GM03348 (cell line): ENCODE results near the gene CACNA2D4.
A peak's percentile ranks its signal among the peaks of the same experiment; 100 is the strongest.
"Not testable (repeated sequence)": the region's sequence is repeated elsewhere in the genome, so short reads cannot be mapped to it uniquely, and the experiment has no call there.

ENCODE experiments used
- DNase-seq: peaks from one replicate; pipeline ENCODE4 v3.0.0; 2012; ENCODE audit warnings: low spot score

Gene CACNA2D4

GRCh38 chr12:1918081-1918883 lies at the start of gene CACNA2D4:
Gene CACNA2D4, minus strand, starts transcription at chr12:1918652. Its CDS starts 179 bp downstream, at chr12:1918473.
- DNase-seq, result peak; percentile 4

- no peak for DNase-seq
Measured at GRCh38 chr12:1966561-1967226, 48.2 kb upstream of the CACNA2D4 start.

GRCh38 chr12:1965916-1966315 lies 47.5 kb upstream of the CACNA2D4 start:
- no peak for DNase-seq

- DNase-seq, result no peak
Measured at GRCh38 chr12:1962051-1963020, 43.9 kb upstream of the CACNA2D4 start.

- DNase-seq, result no peak
Measured at GRCh38 chr12:1956716-1957115, 38.3 kb upstream of the CACNA2D4 start.

- no peak for DNase-seq
Measured at GRCh38 chr12:1949771-1950470, 31.5 kb upstream of the CACNA2D4 start.

GRCh38 chr12:1948883-1949282 lies 30.4 kb upstream of the CACNA2D4 start:
- DNase-seq, result no peak

- peak; percentile 84 for DNase-seq
Measured at GRCh38 chr12:1947081-1947480, 28.6 kb upstream of the CACNA2D4 start.

- DNase-seq, result no peak
Measured at GRCh38 chr12:1946296-1946695, 27.8 kb upstream of the CACNA2D4 start.

- not testable (repeated sequence) for DNase-seq
Measured at GRCh38 chr12:1945502-1945901, 27.1 kb upstream of the CACNA2D4 start.

- peak; percentile 90 for DNase-seq
Measured at GRCh38 chr12:1939801-1940607, 21.6 kb upstream of the CACNA2D4 start.

GRCh38 chr12:1939331-1939730 lies 20.9 kb upstream of the CACNA2D4 start:
- no peak for DNase-seq

GRCh38 chr12:1937481-1938224 lies 19.2 kb upstream of the CACNA2D4 start:
- DNase-seq, result no peak

- DNase-seq, result peak; percentile 38
Measured at GRCh38 chr12:1936406-1937320, 18.2 kb upstream of the CACNA2D4 start.

GRCh38 chr12:1935700-1936378 lies 17.4 kb upstream of the CACNA2D4 start:
- DNase-seq, result no peak

- no peak for DNase-seq
Measured at GRCh38 chr12:1935242-1935641, 16.8 kb upstream of the CACNA2D4 start.

- DNase-seq, result no peak
Measured at GRCh38 chr12:1934831-1935230, 16.4 kb upstream of the CACNA2D4 start.

- no peak for DNase-seq
Measured at GRCh38 chr12:1934068-1934467, 15.6 kb upstream of the CACNA2D4 start.
